Inflammatory macrophage treated with lipopolysaccharide for 1 hour (primary cell): ENCODE data around the gene FDCSP.
"Not testable (repeated sequence)": the region's sequence is repeated elsewhere in the genome, so short reads cannot be mapped to it uniquely, and the experiment has no call there.

Source experiments
- DNase-seq, 2 donors: peaks; one replicate each; pipeline ENCODE4 v3.0.0-alpha.2; 2020 to 2022

The FDCSP gene

DNA sequence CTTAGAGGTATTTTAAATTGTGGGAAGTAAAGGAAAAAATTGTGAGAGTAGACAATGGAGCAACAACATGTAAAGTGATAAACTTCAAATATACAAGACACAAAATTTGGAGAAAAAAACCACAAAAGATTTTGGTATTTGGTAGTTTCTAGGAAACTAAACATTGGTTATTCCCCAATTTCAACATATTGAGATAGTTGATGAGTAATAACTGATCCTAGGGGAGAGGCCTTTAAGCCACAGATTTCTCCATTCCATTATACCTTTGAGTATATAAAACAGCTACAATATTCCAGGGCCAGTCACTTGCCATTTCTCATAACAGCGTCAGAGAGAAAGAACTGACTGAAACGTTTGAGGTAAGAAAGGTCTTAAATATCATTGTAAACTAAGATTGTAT is at the start of gene FDCSP:
Gene FDCSP (plus strand): TSS at position 301 of the 400 bp plus-strand sequence. CDS start 5,071 bp downstream, outside the sequence.
- peak in 1 of 2 donors; percentile 0 for DNase-seq

DNA sequence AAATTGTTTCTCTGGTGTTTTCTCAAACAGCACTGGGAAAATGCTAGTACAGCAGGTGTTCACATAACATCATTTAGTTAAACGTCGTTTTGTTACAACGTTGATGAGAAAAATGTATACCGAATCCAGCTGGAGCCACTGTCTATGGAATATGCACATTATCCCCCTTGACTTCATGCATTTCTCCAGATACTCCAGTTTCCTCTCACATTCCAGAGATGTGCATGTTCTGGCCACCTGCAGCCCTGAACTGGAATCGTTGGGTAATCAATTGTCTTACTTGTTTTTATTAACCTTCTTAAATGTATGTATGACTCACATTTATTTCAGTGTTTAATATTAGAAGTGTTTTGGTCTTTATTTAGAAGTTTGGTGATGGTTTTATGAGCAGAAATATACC is 48.8 kb upstream of the FDCSP start:
- no peak for DNase-seq

DNA sequence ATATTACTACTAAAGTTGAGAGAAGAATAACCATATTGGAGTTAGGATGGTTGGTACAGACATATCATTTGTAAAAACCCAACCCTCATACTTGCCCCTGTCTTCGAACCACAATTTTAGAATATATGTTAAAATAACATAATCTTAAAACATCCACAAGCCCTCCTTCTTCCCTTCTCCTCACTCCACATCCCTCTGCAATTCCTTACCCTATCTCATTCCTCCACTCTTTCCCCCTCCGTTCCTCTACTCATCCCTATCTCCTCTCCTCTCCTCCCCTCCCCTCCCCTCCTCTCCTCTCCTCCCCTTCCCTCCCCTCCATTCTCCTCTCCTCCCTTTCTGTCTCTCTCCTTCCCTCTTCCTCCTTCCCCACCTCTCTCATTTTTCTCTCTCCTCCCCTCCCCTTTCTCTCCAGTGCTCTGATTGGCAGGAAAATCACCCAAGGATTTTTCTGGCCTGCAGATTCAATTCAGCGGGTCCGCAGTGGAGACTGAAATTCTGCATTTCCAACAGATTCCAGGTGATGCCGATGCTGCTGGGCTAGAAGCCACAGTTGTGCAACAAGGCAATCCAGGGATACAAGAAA is 47.8 kb upstream of the FDCSP start:
- no peak for DNase-seq

DNA sequence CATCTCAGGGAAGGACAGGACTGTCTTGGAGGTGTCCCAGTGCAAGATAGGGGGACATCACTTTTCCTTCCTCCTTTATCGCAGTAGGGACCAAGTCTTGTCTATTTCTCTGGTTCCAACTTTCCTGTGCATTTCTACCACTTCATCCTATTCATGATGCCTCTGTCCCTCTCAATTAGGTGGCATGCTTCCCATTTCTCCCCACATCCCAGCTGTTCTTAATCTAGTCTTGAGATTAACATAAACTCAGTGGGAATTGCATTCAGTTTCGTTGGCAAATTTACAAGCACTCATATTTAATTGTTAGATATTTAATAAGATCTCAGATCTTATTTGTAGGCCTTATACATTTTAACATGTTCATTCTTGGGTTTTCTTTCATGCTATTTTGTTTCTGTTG is 46.1 kb upstream of the FDCSP start:
- DNase-seq: no peak

DNA sequence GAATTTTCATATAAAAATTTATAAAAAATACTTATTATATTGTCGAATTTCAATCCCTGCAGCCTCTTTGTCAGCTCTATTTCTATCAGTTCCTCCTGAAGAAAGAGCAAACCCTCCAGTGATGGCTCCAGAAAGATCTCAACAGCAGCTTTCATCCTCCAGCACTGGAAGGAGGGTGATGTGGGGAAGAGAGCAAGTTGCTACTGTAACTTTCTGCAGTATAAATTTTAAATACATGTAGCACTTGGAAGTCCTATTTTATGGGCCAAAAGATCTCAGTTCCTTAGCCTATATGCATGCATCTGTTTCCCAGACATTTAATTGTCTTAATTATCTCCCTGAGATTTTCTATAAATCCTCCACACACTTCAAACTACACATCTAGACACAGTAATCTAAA is 44.1 kb upstream of the FDCSP start:
- no peak for DNase-seq

DNA sequence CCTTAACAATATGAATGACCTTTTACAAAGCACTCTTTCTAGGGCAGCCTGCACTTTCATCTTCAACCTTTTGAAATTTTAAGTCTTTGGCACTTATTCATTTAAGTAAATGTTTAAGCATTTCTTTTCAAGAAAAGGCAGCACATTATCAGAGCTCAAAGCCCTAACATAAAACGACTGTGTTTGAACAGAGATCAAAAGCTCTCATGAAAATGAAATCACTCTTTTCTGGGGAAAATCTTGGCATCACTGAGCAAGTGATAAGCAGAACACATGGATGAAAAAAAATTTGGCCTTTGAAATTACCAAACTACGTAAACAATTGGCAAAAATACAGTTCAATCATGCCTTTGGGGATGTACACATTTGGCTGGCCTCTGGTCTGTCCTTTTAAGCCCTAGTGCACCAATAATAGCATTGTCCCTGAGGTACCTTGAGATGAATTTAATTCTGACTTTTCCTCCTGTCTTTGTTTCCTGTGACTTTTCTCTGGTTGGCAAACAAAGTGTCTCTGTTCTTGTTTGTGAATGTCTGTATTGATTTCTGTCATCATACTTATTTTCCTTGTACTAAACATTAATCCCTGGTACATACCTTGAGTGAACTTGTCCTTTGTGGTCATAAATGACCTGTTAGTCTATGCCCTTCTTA is 43.3 kb upstream of the FDCSP start:
- DNase-seq: no peak

DNA sequence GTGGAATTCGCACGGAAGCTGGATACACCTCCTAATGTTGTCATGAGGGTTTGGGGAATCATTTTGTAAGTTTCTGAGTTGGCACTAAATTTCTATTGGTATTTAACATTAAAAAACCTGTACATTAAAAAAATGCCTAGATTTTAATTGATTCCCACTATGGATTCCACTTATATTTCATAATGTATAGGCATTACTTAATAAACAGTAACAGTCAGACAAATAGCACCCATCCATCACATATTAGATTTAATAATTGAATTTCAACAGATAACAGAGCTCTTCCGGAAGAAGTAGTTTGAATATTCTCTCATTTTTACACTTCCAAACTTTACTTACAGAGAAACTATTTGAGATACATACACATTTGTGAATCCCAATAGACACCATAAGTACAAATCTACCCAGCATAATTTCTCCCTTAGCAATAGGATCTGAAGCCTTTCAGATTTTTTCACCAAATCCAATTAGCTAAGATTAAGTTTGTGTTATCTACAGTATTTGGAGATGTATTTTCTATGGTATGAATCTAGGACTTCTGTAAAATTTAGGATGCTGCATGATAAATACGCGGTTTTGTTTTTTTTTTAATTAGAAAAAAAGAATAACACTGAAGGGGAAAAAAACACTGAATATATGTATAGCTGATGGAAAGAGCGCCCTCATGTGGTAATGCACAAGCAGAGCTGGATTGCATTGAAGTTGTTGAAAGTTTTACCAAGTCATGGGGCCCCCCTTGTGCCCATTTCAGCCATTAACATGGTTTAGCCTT is 42.6 kb upstream of the FDCSP start:
- DNase-seq: peak; percentile 5 to 34

DNA sequence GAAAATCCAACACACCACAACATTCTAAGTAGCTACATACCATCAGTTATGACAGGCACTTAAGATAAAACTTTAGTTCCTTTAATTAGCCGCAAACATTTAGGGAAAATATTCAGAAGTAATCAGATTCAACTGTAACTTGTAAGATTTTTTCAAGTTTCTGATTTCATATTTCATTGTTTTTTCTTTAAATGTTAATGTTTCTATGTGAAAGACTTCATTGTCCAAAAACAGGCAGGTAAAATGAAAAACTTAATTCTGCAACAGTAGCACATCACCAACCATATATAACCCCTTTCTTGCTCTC is 42.0 kb upstream of the FDCSP start:
- no peak for DNase-seq

DNA sequence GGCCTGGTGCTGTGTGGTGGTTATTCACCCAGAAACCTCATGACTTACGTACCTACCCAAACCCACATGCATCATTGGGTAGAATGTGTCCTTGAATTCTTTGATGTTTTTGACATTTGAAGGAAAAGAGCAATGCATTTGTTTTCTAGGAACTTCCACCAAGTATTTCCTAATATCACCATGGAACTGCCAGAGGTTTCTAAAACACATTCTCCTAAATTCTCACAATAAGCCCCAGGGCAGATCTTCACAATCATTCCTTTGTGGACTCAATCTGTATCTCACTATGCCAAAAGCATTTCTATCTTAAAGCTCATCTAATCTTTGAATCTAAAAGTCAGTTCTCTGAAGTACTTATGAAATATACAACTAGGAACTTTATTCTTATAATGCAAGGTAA is 38.7 kb upstream of the FDCSP start:
- no peak for DNase-seq

DNA sequence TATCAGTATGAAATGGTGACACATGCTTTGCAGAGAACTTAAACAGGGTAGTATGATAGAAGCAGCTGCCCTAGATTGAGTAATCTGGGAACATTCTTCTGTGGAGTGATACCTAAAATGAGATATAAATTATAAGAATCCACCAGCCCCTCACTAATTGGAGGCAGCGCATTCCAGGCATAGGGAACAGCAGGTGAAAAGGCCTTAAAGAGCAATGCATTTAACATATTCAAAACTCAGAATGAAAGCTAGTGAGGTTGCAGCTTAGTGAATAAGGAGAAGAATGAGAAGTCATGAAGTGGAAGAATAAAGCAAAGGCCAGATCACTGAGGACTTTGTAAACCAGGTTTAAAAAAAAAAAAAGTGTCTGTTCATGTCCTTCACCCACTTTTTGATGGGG is 35.3 kb upstream of the FDCSP start:
- no peak for DNase-seq

DNA sequence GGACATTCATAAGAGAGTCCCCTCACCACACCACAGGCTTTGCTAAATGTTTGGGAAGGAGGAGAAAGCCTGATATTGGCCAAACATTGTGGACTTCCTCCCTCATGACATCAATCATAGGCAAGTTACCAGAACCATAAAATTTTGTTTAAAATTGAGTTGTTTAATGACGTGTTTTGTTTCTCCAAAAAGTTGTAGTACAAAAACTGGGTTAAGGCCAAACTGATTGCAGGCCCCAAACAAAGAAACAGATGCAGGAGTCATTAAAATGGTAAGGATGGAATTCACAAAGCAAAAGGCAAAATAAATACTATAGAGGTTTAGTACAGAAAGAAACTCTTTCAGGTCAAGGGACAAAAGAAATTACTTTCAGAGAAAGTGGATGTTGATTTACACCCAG is 34.3 kb upstream of the FDCSP start:
- no peak for DNase-seq

DNA sequence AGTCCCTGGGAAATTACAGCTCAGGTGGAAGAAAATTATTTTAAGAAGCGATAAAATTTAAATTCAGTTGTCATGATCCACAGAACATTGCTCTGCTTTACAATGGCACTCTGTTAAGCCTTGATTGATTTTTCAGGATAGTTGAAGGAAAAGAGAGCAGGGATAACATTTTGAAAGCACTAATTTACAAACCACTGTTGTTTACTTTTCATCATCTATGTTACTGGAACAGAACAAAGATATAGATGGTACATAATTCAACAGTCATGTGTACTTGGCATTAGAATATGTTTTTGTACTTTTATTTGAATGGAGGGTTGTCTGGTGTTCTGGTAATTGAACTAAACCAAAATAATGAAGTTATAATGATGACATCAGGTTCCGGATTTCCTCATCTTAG is 33.0 kb upstream of the FDCSP start:
- no peak for DNase-seq

DNA sequence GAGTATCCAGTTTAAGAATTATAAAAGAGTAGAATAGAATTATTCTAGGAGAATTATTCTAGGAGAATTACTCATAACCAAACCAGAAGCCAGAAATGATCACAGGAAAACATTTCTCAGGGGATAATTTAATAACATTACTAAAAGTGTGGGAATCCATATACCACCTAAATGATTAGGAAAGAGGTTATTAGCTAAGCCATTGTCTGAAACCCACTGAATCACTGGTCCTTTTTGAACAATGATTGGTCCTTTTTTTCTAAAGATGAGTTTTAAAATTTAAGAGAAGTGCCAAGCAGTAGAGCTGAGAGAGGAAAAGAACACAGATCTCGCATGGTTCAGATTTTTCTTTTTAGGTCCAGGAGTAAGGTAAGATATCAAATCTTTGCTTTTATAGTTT is 30.5 kb upstream of the FDCSP start, which contains the start of gene ODAM:
Gene ODAM (plus strand): TSS at position 301 of the 400 bp plus-strand sequence. CDS start 819 bp downstream, outside the sequence.
- no peak for DNase-seq

DNA sequence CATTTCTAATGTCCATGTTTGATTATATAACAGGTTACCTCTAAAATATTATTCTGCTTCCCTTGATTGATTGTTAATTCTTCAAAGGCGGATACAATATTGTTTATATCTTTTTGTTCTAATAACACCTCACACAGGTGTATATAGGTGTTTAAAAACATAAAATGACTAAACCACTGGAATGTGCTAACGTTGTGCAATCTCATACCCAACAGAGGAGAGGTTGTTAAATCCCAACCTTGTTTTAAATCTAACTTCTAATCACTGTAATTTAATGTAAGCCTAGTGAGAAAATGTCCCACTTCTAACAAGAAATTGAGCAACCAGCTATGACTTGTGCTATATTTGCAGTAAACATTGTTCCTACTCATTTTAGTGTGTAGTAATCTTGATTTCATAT is 29.1 kb upstream of the FDCSP start:
- DNase-seq: no peak

DNA sequence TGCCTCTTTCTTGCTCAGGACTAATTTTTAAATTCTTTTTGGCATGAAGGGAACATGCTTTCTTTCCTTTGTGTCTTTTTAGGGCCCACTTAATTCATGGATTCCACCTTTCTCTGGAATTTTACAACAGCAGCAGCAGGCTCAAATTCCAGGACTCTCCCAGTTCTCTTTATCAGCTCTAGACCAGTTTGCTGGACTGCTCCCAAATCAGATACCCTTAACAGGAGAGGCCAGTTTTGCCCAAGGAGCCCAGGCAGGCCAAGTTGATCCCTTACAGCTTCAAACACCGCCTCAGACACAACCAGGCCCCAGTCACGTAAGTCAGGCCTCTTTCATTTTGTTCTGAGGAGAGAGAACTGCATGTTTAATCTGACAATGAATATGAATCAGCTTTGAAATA is 28.1 kb upstream of the FDCSP start:
- no peak for DNase-seq

DNA sequence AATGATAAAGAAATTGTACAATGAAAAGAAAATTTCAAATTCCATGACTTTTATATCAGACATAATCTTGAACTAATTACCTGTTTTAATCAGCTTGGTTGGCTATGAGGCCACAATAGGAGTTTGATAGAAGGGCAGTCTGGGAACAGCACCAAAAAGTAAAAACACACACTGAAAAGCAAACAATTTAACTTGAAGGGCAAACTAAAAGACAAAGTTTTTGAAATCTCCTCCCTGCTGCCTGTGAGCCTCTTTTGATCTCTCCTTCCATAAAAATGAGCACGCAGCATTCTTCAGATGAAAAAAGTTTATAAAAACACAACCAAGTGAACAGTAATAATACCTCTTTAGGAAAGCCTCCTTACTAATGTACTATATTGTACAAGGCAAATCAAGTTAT is 22.3 kb upstream of the FDCSP start:
- DNase-seq: no peak

DNA sequence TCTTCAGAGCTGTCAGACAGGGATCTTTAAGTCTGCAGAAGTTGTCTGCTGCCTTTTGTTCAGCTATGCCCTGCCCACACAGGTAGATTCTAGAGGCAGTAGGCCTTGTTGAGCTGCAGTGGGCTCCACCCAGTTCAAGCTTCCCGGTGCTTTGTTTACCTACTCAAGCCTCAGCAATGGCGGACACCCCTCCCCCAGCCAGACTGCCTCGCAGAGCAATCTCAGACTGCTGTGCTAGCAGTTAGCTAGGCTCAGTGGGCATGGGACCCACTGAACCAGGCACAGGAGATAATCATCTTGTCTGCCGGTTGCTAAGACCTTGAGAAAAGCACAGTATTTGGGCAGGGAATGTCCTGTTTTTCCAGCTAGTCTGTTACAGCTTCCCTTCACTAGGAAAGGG is 13.2 kb upstream of the FDCSP start:
- DNase-seq: not testable (repeated sequence)

DNA sequence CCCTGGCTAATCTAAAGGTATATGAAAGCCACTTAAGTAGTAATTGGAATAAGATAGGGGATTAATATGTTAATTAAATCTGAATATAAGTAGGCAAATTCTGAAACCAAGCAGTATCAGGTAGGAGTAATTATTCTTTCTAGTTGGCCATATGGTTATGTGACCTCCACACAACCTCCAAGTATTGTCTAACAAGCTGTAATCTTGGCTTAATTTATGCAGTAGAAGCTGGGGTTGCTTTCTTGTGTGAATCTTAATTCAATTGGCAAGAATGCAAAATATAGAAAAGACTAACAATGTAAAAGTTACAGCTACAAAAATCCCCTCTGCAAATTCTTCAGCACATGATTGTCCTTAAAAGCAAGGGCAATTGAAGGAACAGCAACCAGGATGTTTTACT is 9.8 kb upstream of the FDCSP start:
- not testable (repeated sequence) for DNase-seq

DNA sequence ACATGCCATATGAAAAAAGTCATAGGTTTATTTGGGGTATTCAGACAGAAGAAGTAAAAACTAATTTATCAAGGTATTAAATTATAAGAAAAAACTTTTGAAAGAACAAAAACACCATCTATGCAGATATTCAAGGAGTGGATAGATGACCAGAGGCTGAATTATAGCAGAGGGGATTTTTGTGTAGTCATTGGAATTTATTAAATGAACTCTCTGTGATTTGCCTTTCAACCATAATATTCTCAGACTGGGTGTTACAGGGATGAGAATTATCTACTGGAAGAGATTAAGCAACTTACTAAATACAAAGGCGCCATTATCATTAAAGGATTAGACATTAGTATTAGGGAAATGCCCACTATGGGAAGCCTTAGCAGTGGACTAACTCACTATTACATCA is 9.4 kb upstream of the FDCSP start:
- DNase-seq: not testable (repeated sequence)

DNA sequence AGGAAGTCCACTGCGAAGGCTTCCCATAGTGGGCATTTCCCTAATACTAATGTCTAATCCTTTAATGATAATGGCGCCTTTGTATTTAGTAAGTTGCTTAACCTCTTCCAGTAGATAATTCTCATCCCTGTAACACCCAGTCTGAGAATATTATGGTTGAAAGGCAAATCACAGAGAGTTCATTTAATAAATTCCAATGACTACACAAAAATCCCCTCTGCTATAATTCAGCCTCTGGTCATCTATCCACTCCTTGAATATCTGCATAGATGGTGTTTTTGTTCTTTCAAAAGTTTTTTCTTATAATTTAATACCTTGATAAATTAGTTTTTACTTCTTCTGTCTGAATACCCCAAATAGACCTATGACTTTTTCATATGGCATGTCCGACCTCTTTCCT is 4.5 kb upstream of the FDCSP start:
- DNase-seq: not testable (repeated sequence)

DNA sequence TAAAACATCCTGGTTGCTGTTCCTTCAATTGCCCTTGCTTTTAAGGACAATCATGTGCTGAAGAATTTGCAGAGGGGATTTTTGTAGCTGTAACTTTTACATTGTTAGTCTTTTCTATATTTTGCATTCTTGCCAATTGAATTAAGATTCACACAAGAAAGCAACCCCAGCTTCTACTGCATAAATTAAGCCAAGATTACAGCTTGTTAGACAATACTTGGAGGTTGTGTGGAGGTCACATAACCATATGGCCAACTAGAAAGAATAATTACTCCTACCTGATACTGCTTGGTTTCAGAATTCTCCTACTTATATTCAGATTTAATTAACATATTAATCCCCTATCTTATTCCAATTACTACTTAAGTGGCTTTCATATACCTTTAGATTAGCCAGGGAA is 4.1 kb upstream of the FDCSP start:
- not testable (repeated sequence) for DNase-seq

DNA sequence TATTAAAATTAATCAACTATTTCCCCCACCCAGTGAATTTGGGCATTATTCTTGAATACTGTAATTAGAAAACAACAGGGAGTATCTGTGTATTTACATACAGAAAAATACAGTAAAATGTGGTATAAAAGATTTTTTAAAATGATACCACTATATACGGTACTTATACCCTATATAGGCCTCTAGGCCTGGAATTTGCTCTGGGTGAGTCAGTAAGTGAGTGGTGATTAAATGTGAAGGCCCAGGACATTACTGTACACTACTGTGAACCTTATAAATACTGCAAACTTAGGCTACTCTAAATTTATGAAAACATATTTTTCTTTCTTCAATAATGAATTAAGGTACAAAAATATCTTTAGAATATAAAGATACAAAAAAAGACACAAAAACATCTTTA is 10.2 kb downstream of the FDCSP start:
- no peak for DNase-seq

DNA sequence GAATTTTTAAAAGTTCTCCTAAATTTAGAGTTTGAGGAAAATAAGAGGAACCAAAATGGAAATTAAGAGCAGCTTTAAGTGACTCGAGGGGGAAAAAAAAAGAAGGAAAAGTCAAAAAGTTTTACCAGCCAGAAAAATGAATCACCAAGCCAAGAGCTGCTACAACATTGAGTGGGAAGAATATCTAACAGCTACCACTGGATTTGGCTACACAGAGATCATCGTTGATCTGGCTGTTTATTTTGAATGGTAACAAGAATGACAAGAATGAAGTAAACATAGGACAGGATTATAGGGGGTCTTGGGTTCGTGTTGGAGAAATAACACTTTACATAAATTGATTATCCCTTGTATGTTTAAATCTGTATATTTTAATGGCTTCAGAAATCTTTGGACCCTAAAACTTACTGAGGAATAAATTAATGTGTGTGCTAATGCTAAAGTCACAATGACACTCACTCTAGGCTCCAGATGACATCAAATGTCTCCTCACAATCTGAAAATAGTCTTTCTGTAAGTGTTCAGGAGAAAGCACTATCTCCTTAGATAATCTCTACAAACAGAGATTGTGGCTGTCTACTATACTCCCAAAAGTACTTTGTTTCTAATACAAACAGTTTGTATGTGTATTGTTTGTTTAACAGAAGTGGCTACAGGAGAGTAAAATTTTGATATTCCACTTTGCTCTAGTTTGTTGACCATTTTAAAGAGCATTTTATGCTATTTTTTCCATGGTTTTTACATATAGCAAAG is 13.4 kb downstream of the FDCSP start:
- no peak for DNase-seq
